Hematopoietic multipotent progenitor cell treated with erythropoietin and hydrocortisone succinate and interleukin-3 and kit ligand, for 15 days (in vitro differentiated cells): ENCODE measurements around the gene NOL3.
"Not testable (repeated sequence)": the region's sequence is repeated elsewhere in the genome, so short reads cannot be mapped to it uniquely, and the experiment has no call there.

Experiments used
- DNase-seq: peaks from one replicate; pipeline ENCODE4 v3.0.0-alpha.2; 2015; ENCODE audit warnings: low spot score

The NOL3 gene

GRCh38 chr16:67170168-67170948, at the start of gene NOL3:
Gene NOL3 (plus strand): TSS chr16:67170538.
- DNase-seq: peak; percentile 30

GRCh38 chr16:67122799-67123198, 47.5 kb upstream of the NOL3 start:
- DNase-seq: not testable (repeated sequence)

DNA sequence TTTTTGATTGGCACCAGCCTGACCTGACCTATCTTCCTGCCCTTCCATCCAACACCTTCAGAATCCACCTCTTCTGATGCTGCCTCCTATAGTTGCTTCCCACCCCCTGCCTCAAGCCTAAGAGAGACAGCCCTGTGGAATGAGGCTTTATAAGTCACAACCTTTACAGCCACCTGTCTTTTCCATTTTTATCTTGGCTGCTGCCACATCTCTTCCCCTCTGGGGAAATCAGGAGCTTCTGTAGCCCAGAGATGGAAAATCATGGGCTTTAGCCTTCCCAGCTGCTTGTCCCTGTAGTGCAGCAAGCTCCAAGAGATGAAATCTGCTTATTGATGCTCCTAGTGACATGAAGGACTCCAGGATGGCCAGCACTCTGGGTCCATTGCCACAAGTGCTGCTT, 41.9 kb upstream of the NOL3 start:
- no peak for DNase-seq

DNA sequence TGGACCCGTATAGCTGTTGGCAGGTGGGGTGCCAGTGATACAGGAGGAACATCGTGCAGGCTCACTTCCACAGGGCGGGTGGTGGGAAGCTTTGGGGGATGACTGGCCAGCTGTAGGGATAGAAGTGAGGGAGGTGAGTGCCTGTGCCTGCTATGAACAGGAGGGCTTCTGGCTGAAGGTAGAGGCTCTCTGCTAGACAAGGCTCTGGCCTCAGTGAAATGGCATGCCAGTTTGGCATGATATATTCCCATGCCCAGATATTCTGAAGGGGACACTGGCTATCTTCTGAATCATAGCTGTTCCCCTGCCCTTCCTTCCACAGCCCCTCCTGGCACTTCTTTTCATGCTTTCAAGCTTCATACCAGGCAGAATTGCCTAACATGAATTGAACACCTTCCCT, 41.5 kb upstream of the NOL3 start:
- no peak for DNase-seq

DNA sequence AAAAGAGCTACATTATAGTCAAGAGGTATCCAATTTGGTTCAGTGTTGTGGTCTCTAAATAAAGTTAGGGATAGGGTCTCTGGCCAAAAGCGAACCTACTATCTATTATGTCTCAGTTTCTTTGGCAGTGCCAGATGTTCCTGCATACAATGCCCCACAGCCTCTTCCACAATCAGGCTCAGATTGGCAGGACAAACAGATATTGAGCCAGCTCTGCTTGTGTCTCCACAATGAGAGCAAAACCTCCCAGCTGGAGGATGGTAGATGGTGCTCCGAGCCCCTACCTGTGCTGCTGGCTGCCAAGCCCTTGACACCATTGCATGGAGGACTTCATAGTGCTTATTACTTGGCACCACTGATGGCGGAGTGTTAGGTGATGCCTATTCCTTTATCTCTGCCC, 40.9 kb upstream of the NOL3 start:
- no peak for DNase-seq

DNA sequence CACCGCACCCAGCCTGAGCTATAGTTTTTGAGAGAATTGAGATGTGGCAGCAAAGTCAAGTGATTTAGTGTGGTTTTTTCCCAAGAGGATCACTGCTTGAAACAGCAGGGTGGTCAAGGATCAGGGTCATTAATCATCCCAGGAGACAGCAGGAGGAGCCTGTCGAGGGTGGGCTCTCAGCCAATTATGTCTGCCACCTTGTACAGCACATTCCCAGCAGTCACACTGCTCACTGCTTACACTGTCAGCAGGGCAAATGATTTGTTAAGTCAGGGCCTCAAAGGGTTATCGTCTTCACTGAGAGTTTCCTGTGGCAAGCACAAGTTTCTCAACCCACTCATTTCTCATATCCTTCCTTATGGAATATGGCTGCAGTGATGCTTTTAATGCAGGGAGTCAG, 32.7 kb upstream of the NOL3 start:
- no peak for DNase-seq

GRCh38 chr16:67141391-67141790, 28.9 kb upstream of the NOL3 start:
- no peak for DNase-seq

GRCh38 chr16:67142342-67142741, 28.0 kb upstream of the NOL3 start:
- no peak for DNase-seq

GRCh38 chr16:67144943-67145342, 25.4 kb upstream of the NOL3 start:
- no peak for DNase-seq

- DNase-seq: no peak
Observed at GRCh38 chr16:67145746-67146145, 24.6 kb upstream of the NOL3 start.

GRCh38 chr16:67146523-67147357, 23.6 kb upstream of the NOL3 start:
- DNase-seq: no peak

DNA sequence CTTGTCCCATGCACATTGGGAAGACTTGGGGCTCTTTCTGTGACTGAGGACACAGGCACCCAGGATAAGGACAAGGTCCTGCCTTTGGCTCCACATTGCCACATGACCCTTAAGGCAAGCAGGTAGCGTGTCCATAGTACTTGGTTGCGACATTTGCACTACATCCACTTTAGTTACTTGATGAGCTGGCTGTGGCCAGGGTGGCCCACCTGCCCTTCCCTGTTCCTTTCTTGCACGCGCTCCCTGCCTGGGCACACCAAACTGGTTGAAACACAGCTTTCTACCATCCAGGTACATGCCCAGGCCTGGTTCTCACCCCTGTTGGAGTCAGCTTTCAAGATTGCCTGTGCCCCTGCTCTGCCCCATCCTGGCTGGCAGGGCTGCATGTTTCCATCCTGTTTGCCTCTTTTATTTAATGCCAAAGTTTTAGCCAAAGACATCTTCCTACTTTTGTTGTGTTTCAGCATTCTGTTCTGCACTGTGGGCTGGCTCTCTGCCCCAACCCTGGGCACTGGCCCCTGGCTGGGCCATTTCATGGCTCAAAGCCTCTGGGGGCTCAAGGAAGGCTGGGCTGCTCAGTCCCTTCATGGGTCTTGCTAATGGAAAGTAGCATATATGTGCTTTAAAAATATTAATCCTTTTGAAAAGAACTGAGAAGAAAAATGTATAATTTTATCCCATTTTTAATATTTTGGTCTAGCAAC, 22.7 kb upstream of the NOL3 start:
- DNase-seq: no peak

DNA sequence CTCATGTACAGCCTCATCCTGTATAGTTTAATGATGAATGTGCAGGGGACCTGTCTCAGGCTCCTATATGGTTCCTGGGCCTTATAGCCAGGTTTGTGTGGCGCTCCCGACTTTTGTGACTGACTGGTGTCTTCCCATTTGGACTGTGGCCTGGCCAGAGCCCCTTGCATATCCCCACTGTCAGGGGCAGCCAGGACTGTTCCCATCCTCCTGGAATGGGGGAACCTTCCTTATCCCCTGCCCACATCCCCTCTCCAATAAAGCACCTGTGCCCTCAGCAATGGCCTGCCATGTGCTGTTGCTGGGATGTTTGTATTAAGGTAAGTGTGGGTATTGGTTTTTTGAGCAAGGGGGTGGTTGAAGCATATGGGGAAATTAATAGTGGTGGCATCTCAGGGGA, 22.1 kb upstream of the NOL3 start:
- DNase-seq: no peak

DNA sequence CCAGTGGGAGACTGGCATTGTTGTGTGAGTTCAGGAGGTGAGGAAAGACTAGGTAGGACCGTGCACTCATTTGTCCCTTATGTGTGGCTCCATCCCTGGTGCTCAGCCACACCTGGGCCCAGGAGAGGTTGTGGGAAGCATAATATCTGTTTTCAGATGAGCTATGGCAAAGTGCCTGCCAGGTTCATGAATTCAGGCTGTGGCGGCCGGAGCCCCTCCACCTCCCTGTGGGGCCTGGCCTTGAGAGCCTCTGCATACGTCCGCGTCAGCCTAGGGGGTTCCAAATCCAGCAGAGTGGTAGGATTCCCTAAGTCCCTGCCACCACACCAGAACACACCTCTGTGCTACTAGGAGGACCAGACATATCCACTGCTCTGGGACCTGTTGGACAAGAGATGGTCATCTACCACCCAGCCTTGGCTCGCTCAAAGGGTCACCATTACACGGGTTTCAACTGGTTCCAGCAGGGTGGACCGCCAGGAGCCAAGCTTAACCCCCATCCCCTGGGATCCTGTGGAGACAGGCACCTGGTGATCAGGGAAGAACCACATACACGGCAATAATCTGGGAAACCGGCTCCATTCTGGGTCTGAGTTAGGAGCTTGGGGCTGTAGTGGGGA, 21.6 kb upstream of the NOL3 start:
- no peak for DNase-seq

GRCh38 chr16:67149276-67150046, 20.9 kb upstream of the NOL3 start:
- no peak for DNase-seq

DNA sequence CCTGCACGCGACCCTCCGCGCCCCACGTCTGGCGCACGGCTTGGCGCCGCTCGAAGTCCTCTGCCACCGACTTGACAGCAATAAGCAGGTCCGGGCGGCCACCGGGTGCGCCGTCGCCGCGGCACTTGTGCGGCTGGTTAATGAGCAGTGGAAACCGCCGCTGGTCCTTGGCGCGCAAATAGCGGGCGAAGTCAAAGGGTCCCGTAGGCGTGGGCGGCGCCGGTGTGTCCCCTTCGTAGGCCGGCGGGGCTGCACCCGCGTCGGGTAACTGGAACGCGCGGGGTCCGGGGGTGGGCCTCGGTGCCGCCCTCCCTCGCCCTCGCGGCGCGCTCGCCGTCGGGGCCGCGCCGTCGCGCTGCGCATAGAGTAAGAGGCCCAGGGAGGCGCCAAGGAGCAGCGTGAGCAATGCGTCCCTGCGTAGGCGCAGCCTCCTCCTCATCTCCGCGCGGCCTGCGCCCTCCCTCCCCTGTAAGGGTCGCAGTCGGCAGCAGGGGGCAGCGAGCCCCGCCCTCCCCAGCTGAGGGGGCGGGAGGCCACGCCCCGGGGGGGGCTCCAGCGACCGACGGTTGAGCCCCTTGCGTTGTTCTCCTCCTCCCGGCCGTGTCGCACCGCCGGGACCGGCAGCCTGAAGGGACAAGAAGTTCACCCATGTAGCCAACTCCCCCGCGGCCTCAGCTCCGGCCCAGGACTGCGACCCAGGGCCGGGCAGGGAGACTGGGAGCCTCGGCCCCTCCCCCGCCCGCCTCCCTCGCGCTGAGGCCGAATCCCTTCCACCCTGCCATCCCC, 20.1 kb upstream of the NOL3 start:
- no peak for DNase-seq

- no peak for DNase-seq
Observed at GRCh38 chr16:67150833-67151396, 19.4 kb upstream of the NOL3 start, which contains the start of gene B3GNT9. Gene B3GNT9 (minus strand): TSS chr16:67150998. CDS start chr16:67150485, 513 bp downstream.

DNA sequence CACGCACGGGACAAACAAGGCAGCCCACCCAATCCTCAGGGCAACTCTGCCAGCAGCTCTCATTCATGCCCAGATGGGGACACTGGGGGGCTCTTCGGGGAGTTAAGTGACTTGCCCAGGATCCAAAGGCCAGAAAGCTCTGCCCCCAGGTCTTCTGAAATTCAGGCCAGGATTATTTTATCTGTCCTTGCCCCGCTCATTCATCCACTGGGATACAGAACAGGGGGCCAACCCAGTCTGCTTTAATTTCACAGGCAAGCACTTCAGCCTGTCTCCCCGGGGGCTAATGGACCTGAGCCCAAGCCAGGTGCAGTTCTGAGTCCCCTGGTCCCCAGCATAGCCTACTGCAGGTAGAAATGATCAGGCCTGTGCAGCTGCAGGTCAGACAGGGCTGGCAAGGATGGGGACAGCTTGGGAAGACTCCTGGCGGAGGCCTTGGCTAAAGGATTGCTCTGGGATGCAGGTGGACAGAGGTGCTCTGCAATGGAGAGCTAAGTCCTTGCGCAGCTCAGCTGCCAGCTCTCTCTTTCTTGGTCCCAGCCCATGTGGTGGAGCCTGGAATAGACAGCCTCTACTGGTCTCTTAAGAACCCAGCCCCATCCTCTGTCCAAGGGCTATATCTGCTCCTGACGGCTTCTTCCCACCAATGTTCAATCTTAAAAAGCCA, 18.8 kb upstream of the NOL3 start:
- no peak for DNase-seq

DNA sequence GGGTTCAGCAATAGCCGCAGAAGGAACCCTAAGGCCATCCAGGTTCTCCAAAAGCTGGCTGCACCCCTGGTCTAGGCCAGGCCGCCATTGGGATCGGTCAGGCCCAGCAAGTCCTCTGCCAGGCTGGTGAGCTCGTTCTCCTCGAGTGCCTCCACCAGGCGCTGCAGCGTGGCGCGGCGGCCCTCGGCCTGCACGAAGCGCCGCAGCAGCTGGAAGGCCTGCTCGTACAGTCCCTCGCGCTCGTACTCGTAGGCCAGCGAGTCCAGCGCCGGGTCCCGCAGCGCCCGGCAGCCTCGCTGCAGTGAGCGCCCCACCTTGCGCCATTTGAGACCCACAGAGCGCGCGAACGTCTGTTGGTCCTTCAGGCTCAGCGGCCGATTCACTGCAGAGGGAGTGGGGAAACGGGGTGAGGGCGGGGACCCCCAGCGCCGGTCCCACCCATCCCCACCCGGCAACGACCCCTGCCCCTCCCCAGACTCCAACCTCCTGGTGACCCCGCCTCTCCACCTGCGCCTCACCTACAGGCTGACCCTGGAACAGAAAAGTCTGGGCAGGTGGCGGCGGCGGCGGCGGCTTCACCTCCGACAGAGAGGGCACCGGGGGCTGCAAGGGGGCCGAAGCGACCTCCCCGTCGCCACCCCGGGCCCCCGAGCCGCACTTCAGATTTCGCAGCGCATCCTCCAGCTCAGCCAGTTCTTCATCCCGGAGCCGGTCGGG, 15.6 kb upstream of the NOL3 start:
- DNase-seq: no peak
